NT2/D1 (cell line): ENCODE measurements around the gene PER1.

Experiments used
- DNase-seq: peaks from one replicate; pipeline ENCODE4 v3.0.0-alpha.2; 2011; ENCODE audit warnings: low read depth, low spot score
- H3K27me3 ChIP-seq: 2 replicates; pipeline ENCODE4 v1.6.0; 2011; ENCODE audit warnings: mild to moderate bottlenecking; ENCODE audit not compliant: insufficient read length, insufficient read depth
- H3K36me3 ChIP-seq: 2 replicates; pipeline ENCODE4 v1.6.1; 2011; ENCODE audit warnings: mild to moderate bottlenecking, low read length, mixed read lengths; ENCODE audit not compliant: insufficient read depth, insufficient read length
- H3K4me1 ChIP-seq: 2 replicates; pipeline ENCODE4 v1.5.1; 2011; ENCODE audit not compliant: insufficient read depth, insufficient read length
- H3K4me3 ChIP-seq: 2 replicates; pipeline ENCODE4 v1.5.1; 2011; ENCODE audit warnings: low read depth; ENCODE audit not compliant: insufficient read length
- H3K9ac ChIP-seq: 2 replicates; pipeline ENCODE4 v1.6.0; 2011; ENCODE audit warnings: low read depth; ENCODE audit not compliant: insufficient read length
- H3K9me3 ChIP-seq: 2 replicates; pipeline ENCODE4 v1.5.1; 2011; ENCODE audit warnings: mild to moderate bottlenecking, low read length; ENCODE audit not compliant: insufficient read depth
- SUZ12 ChIP-seq: IDR thresholded peaks from 2 replicates; pipeline ENCODE4 v1.6.1; 2011; ENCODE audit not compliant: insufficient read length, insufficient read depth; ENCODE audit errors: extremely low read depth
- YY1 ChIP-seq: IDR thresholded peaks from 2 replicates; pipeline ENCODE4 v1.6.1; 2011; ENCODE audit not compliant: insufficient read length, insufficient read depth
- ZNF274 ChIP-seq: IDR thresholded peaks from 2 replicates; pipeline ENCODE4 v1.6.1; 2011; ENCODE audit warnings: mild to moderate bottlenecking, low read depth, low read length

The PER1 gene

DNA sequence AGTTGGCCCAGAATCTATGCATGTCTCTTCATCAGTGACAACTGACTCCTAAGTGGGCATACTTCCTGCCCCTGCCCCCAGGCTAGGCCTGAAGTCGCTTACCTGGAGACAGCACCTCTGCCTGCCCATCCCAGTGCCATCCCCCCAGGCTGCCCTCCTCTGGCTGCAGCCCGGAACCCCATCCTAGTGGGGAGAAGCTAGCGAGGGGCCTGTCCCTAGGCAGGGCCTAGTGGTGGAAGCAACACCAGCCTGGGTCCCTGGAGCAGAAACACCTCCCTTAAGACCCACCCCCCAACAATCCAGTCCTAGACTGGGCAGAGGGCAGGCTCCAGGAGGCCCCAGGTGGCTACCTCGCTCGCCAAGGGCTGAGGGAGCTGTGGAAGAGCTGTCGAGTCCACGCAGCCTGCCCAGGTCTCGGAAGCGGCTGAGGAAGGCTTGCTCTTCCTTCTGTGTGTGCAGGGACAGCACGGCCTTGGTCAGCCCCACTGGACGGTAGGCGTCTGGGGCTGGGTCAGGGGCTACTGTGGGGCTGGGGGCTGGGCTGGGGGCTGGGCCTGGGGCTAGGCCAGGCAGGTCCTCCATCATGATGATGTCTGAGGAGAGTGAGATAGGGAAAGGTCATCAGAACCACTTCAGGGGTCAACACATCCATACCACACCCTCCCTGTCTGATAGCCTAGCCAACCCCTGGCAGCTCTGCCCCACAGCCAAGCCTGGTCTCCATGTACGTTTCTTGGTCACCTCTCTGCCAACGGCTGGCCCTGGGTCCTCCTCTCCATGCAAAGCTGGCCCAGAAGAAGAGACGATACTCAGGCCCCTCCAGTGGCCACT, 7.6 kb downstream of the PER1 start:
- Histone ChIP-seq H3K9ac (no peak overlapping the region), H3K27me3 (no peaks in the 10 kb centered on the region), H3K4me1 (peaks cover 4% of the 10 kb centered on the region), H3K9me3 (no peaks in the 10 kb centered on the region), H3K4me3 (no peak overlapping the region), H3K36me3 (peaks cover 84% of the 10 kb centered on the region)
- no peak for DNase-seq
- TF ChIP-seq ZNF274: no peak
- TF ChIP-seq YY1: no peak
- TF ChIP-seq SUZ12: no peak

GRCh38 chr17:8143581-8144400, 8.4 kb downstream of the PER1 start:
- Histone ChIP-seq H3K9ac (no peak overlapping the region), H3K4me1 (peaks cover 4% of the 10 kb centered on the region), H3K36me3 (peaks cover 78% of the 10 kb centered on the region), H3K4me3 (no peak overlapping the region), H3K9me3 (no peaks in the 10 kb centered on the region), H3K27me3 (no peaks in the 10 kb centered on the region)
- DNase-seq: no peak
- no peak for TF ChIP-seq SUZ12
- TF ChIP-seq ZNF274: no peak
- TF ChIP-seq YY1: no peak

DNA sequence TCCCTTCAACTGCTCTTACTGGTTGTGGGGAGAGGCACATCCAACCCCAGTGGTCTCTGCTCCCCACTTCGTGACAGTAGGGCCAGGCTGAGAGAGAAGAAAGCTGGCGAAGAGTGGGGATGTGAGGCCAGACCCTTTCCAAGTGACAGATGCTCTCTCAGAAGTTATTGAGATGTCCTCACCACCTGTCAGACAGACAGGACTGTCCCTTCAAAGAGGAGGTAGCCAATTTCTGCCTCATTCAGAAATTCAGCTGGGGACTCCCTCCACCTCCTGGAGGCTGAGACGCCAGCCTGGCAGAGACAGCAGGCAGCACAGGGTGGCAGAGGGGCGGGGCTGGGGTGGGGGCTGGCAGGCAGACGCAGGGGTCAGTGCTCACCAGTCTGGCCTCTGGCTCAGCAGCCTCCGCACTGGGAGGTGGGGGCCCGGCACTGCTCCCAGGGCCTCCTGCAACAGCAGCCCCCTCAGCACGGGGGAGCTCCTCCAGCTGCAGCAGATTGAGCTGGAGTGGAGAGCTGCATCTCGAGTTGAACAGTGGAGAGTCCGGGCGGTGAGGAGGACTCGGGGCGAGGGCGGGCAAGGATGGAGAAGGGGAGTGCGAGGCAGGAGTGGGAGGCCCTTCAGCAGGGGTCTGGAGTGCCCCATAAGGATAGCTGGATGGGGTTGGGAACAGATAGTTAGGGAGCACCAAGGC, 9.2 kb downstream of the PER1 start:
- DNase-seq: no peak
- H3K36me3 ChIP-seq: peaks cover 71% of the 10 kb centered on the region
- no peak for TF ChIP-seq YY1
- TF ChIP-seq SUZ12: no peak
- no peak for TF ChIP-seq ZNF274
- no peak overlapping the region for H3K9ac ChIP-seq
- peaks cover 4% of the 10 kb centered on the region for H3K4me1 ChIP-seq
- H3K27me3 ChIP-seq: no peaks in the 10 kb centered on the region
- no peaks in the 10 kb centered on the region for H3K9me3 ChIP-seq
- no peak overlapping the region for H3K4me3 ChIP-seq

GRCh38 chr17:8142158-8142886, 9.9 kb downstream of the PER1 start:
- TF ChIP-seq ZNF274: no peak
- no peak for TF ChIP-seq SUZ12
- TF ChIP-seq YY1: no peak
- Histone ChIP-seq H3K4me3 (no peak overlapping the region), H3K9me3 (no peaks in the 10 kb centered on the region), H3K36me3 (peaks cover 64% of the 10 kb centered on the region), H3K9ac (no peak overlapping the region), H3K27me3 (peaks cover 3% of the 10 kb centered on the region), H3K4me1 (peaks cover 4% of the 10 kb centered on the region)
- DNase-seq: no peak

- Histone ChIP-seq H3K4me3 (no peak overlapping the region), H3K27me3 (peaks cover 6% of the 10 kb centered on the region), H3K9ac (no peak overlapping the region), H3K36me3 (peaks cover 58% of the 10 kb centered on the region), H3K9me3 (no peaks in the 10 kb centered on the region), H3K4me1 (peaks cover 4% of the 10 kb centered on the region)
- TF ChIP-seq YY1 (no peak), SUZ12 (no peak), ZNF274 (no peak)
- no peak for DNase-seq
These were observed 10.5 kb downstream of the PER1 start for GRCh38 chr17:8141741-8142140.

- no peak for DNase-seq
- no peak overlapping the region for H3K9ac ChIP-seq
- H3K4me1 ChIP-seq: peaks cover 4% of the 10 kb centered on the region
- H3K9me3 ChIP-seq: no peaks in the 10 kb centered on the region
- no peak overlapping the region for H3K4me3 ChIP-seq
- peaks cover 6% of the 10 kb centered on the region for H3K27me3 ChIP-seq
- peaks cover 51% of the 10 kb centered on the region for H3K36me3 ChIP-seq
- TF ChIP-seq SUZ12 (no peak), YY1 (no peak), ZNF274 (no peak)
These were observed 11.2 kb downstream of the PER1 start for GRCh38 chr17:8141045-8141444.
